Stimulated activated naive CD8-positive, alpha-beta T cell treated with anti-CD3 and anti-CD28 coated beads, Interleukin-15, amount 100 ng/mL, for 72 hours (primary cell): ENCODE results near the gene FXYD7.
A peak's percentile ranks its signal among the peaks of the same experiment; 100 is the strongest.
"Not testable (repeated sequence)": the region's sequence is repeated elsewhere in the genome, so short reads cannot be mapped to it uniquely, and the experiment has no call there.

Experiments
- ATAC-seq: fragments of 150-1000 bp; cut with Tn5 transposase; 2 replicates; pipeline ENCODE4 v1.10.0; 2021; ENCODE audit warnings: mild to moderate bottlenecking, moderate library complexity
- DNase-seq, 2 donors: peaks; one replicate each; pipeline ENCODE4 v3.0.0; 2021 to 2022
- H3K27ac Mint-ChIP-seq, 2 donors: one replicate each; pipeline ENCODE4 v1.8.0; 2022; ENCODE audit warnings: mild to moderate bottlenecking in 2 of 2, mixed read lengths in 2 of 2, moderate library complexity in 2 of 2
- H3K27me3 Mint-ChIP-seq: one replicate; pipeline ENCODE4 v1.8.0; 2022; ENCODE audit warnings: mixed read lengths
- H3K4me1 Mint-ChIP-seq: one replicate; pipeline ENCODE4 v1.8.0; 2022; ENCODE audit warnings: mild to moderate bottlenecking, mixed read lengths
- H3K4me3 Mint-ChIP-seq, 2 donors: one replicate each; pipeline ENCODE4 v1.8.0; 2022; ENCODE audit warnings: mild to moderate bottlenecking in 2 of 2, mixed read lengths in 2 of 2, moderate library complexity in 1 of 2
- H3K9me3 Mint-ChIP-seq, 2 donors: one replicate each; pipeline ENCODE4 v1.8.0; 2022; ENCODE audit warnings: mixed read lengths in 2 of 2

The FXYD7 gene

GRCh38 chr19:35177377-35178274, 34.6 kb downstream of the FXYD7 start:
- H3K27me3 Mint-ChIP-seq: no peaks in the 10 kb centered on the region
- H3K9me3 Mint-ChIP-seq: peaks cover 14 to 17% of the 10 kb centered on the region in 2 donors
- no peak for DNase-seq
- H3K4me1 Mint-ChIP-seq: peaks cover 48% of the 10 kb centered on the region
- no peak for ATAC-seq
- no peak overlapping the region for H3K27ac Mint-ChIP-seq
- H3K4me3 Mint-ChIP-seq: no peak overlapping the region

GRCh38 chr19:35178701-35179100, 35.6 kb downstream of the FXYD7 start:
- Mint-ChIP-seq H3K4me3 (no peak overlapping the region), H3K27ac (no peak overlapping the region), H3K9me3 (peaks cover 18 to 23% of the 10 kb centered on the region in 2 donors), H3K27me3 (no peaks in the 10 kb centered on the region), H3K4me1 (peaks cover 53% of the 10 kb centered on the region)
- DNase-seq: no peak
- no peak for ATAC-seq

- Mint-ChIP-seq H3K4me1 (peaks cover 52% of the 10 kb centered on the region), H3K27ac (no peak overlapping the region), H3K4me3 (peak overlapping the region in 1 of 2 donors; percentile 24), H3K9me3 (peaks cover 18 to 30% of the 10 kb centered on the region in 2 donors), H3K27me3 (no peaks in the 10 kb centered on the region)
- no peak for ATAC-seq
- no peak for DNase-seq
Measured at GRCh38 chr19:35179830-35180229, 36.8 kb downstream of the FXYD7 start.

- Mint-ChIP-seq H3K4me3 (no peak overlapping the region), H3K27me3 (no peaks in the 10 kb centered on the region), H3K27ac (no peak overlapping the region), H3K4me1 (peaks cover 40% of the 10 kb centered on the region), H3K9me3 (peaks cover 18 to 33% of the 10 kb centered on the region in 2 donors)
- ATAC-seq (no peak), DNase-seq (no peak)
Measured at GRCh38 chr19:35181387-35181786, 38.3 kb downstream of the FXYD7 start.

- DNase-seq (no peak), ATAC-seq (no peak)
- Mint-ChIP-seq H3K4me3 (no peak overlapping the region), H3K27me3 (no peaks in the 10 kb centered on the region), H3K4me1 (peaks cover 18% of the 10 kb centered on the region), H3K27ac (no peak overlapping the region), H3K9me3 (peaks cover 4 to 19% of the 10 kb centered on the region in 2 donors)
Measured at GRCh38 chr19:35184267-35184666, 41.2 kb downstream of the FXYD7 start.

GRCh38 chr19:35184884-35185283, 41.8 kb downstream of the FXYD7 start:
- Mint-ChIP-seq H3K4me1 (peaks cover 12% of the 10 kb centered on the region), H3K27ac (no peak overlapping the region), H3K9me3 (peaks cover 4 to 19% of the 10 kb centered on the region in 2 donors), H3K4me3 (no peak overlapping the region), H3K27me3 (no peaks in the 10 kb centered on the region)
- ATAC-seq (no peak), DNase-seq (no peak)

- ATAC-seq (no peak), DNase-seq (no peak)
- Mint-ChIP-seq H3K4me3 (no peak overlapping the region), H3K27me3 (no peaks in the 10 kb centered on the region), H3K9me3 (peaks cover 8 to 14% of the 10 kb centered on the region in 2 donors), H3K27ac (no peak overlapping the region), H3K4me1 (peaks cover 14% of the 10 kb centered on the region)
Measured at GRCh38 chr19:35194012-35194984, 51.2 kb downstream of the FXYD7 start.

GRCh38 chr19:35195830-35196229, 52.8 kb downstream of the FXYD7 start:
- H3K27ac Mint-ChIP-seq: no peak overlapping the region
- ATAC-seq: no peak
- H3K27me3 Mint-ChIP-seq: no peaks in the 10 kb centered on the region
- no peak overlapping the region for H3K4me3 Mint-ChIP-seq
- H3K9me3 Mint-ChIP-seq: peaks cover 8 to 14% of the 10 kb centered on the region in 2 donors
- DNase-seq: no peak
- H3K4me1 Mint-ChIP-seq: peaks cover 20% of the 10 kb centered on the region

GRCh38 chr19:35196861-35197260, 53.8 kb downstream of the FXYD7 start:
- peaks cover 8 to 14% of the 10 kb centered on the region in 2 donors for H3K9me3 Mint-ChIP-seq
- H3K27ac Mint-ChIP-seq, DNase-seq, H3K27me3 Mint-ChIP-seq, H3K4me3 Mint-ChIP-seq, ATAC-seq: not testable (repeated sequence)
- peaks cover 30% of the 10 kb centered on the region for H3K4me1 Mint-ChIP-seq

- H3K27ac Mint-ChIP-seq: no peak overlapping the region
- ATAC-seq (no peak), DNase-seq (no peak)
- peaks cover 51% of the 10 kb centered on the region for H3K4me1 Mint-ChIP-seq
- H3K4me3 Mint-ChIP-seq: no peak overlapping the region
- no peaks in the 10 kb centered on the region for H3K27me3 Mint-ChIP-seq
- peaks cover 0 to under 1% of the 10 kb centered on the region in 2 donors for H3K9me3 Mint-ChIP-seq
Measured at GRCh38 chr19:35199481-35199880, 56.4 kb downstream of the FXYD7 start.

GRCh38 chr19:35202722-35203688, 60.0 kb downstream of the FXYD7 start:
- peak overlapping the region in 1 of 2 donors; percentile 5 for H3K4me3 Mint-ChIP-seq
- H3K27ac Mint-ChIP-seq: peak overlapping the region; percentile 79 to 81
- ATAC-seq (no peak), DNase-seq (no peak)
- H3K27me3 Mint-ChIP-seq: no peaks in the 10 kb centered on the region
- H3K4me1 Mint-ChIP-seq: peaks cover 78% of the 10 kb centered on the region
- H3K9me3 Mint-ChIP-seq: no peaks in the 10 kb centered on the region
